ENCODE data around the gene LCE3D.

The LCE3D gene

DNA sequence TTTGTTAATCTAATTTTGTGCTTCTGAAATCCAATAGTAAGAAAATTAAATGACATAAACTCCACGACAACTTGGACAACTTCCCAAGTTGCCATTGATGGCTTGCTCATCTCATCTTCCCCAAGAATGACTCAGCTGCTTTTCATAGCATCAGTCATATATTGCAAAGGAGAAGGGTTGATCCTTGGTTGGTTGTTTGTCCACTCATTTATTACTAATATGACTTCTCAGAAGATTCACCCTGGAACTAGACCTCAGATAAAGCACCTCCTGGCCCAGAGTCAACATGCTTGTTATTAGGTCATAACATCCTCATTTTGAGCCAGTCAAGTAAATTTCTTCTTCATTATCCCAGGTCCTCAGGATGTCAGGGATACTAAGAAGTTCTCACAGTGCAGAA lies 2.3 kb upstream of the LCE3D start:
- TF ChIP-seq, protein P1, sequence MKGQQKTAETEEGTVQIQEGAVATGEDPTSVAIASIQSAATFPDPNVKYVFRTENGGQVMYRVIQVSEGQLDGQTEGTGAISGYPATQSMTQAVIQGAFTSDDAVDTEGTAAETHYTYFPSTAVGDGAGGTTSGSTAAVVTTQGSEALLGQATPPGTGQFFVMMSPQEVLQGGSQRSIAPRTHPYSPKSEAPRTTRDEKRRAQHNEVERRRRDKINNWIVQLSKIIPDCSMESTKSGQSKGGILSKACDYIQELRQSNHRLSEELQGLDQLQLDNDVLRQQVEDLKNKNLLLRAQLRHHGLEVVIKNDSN (IDR thresholded peaks at IDR 0.05), result no peak
- TF ChIP-seq, protein P2, sequence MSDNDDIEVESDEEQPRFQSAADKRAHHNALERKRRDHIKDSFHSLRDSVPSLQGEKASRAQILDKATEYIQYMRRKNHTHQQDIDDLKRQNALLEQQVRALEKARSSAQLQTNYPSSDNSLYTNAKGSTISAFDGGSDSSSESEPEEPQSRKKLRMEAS (IDR thresholded peaks at IDR 0.05), result no peak
- TF ChIP-seq FOXM1 (IDR thresholded peaks at IDR 0.05; ENCODE audit: borderline replicate concordance, low read depth) (no peak), CEBPB (IDR thresholded peaks at IDR 0.05) (no peak), TEAD4 (IDR thresholded peaks at IDR 0.05) (no peak), EGR1 (IDR thresholded peaks at IDR 0.05) (no peak), EP300 (IDR thresholded peaks at IDR 0.05; ENCODE audit: borderline replicate concordance) (no peak), RAD21 (IDR thresholded peaks at IDR 0.05; ENCODE audit: low read depth) (no peak), TAF1 (IDR thresholded peaks at IDR 0.05; ENCODE audit: low read depth) (no peak), YY1 (IDR thresholded peaks at IDR 0.05; ENCODE audit: low read depth) (no peak), NFIC (IDR thresholded peaks at IDR 0.05) (no peak), ZBTB7A (IDR thresholded peaks at IDR 0.05; ENCODE audit: low read depth) (no peak), TCF12 (IDR thresholded peaks at IDR 0.05; ENCODE audit: low read depth) (no peak), CREB1 (IDR thresholded peaks at IDR 0.05; ENCODE audit: low read depth) (no peak)
- TF ChIP-seq, protein P3, sequence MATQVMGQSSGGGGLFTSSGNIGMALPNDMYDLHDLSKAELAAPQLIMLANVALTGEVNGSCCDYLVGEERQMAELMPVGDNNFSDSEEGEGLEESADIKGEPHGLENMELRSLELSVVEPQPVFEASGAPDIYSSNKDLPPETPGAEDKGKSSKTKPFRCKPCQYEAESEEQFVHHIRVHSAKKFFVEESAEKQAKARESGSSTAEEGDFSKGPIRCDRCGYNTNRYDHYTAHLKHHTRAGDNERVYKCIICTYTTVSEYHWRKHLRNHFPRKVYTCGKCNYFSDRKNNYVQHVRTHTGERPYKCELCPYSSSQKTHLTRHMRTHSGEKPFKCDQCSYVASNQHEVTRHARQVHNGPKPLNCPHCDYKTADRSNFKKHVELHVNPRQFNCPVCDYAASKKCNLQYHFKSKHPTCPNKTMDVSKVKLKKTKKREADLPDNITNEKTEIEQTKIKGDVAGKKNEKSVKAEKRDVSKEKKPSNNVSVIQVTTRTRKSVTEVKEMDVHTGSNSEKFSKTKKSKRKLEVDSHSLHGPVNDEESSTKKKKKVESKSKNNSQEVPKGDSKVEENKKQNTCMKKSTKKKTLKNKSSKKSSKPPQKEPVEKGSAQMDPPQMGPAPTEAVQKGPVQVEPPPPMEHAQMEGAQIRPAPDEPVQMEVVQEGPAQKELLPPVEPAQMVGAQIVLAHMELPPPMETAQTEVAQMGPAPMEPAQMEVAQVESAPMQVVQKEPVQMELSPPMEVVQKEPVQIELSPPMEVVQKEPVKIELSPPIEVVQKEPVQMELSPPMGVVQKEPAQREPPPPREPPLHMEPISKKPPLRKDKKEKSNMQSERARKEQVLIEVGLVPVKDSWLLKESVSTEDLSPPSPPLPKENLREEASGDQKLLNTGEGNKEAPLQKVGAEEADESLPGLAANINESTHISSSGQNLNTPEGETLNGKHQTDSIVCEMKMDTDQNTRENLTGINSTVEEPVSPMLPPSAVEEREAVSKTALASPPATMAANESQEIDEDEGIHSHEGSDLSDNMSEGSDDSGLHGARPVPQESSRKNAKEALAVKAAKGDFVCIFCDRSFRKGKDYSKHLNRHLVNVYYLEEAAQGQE (IDR thresholded peaks at IDR 0.05; ENCODE audit: low read depth), result no peak

DNA sequence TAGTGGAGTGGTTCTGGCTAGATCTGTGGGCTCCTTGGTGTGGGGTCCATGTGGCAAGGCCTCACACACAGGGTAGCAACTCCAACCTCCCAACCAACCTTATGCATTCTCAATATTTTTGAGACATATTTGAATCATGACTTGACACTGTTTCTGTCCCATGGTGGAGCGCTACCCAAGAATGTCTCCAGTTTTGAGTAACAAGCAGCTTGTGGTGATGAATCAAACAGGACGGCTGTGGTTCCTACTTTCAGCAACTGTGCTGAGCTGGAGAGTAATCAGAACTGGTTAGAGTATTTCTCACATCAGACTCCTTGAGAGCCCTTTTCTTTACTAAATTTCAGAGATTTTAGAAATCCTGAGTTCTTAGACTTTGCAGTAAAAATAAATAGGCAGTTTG lies 3.1 kb downstream of the LCE3D start:
- TF ChIP-seq CEBPB (IDR thresholded peaks at IDR 0.05) (no peak), ZBTB7A (IDR thresholded peaks at IDR 0.05; ENCODE audit: low read depth) (no peak), RAD21 (IDR thresholded peaks at IDR 0.05; ENCODE audit: low read depth) (no peak), NFIC (IDR thresholded peaks at IDR 0.05) (no peak), TAF1 (IDR thresholded peaks at IDR 0.05; ENCODE audit: low read depth) (no peak), FOXM1 (IDR thresholded peaks at IDR 0.05; ENCODE audit: borderline replicate concordance, low read depth) (no peak), YY1 (IDR thresholded peaks at IDR 0.05; ENCODE audit: low read depth) (no peak), TEAD4 (IDR thresholded peaks at IDR 0.05) (no peak), TCF12 (IDR thresholded peaks at IDR 0.05; ENCODE audit: low read depth) (no peak), EGR1 (IDR thresholded peaks at IDR 0.05) (no peak), EP300 (IDR thresholded peaks at IDR 0.05; ENCODE audit: borderline replicate concordance) (no peak)
- TF ChIP-seq, protein P1 (IDR thresholded peaks at IDR 0.05), result no peak
- TF ChIP-seq, protein P2 (IDR thresholded peaks at IDR 0.05), result no peak

DNA sequence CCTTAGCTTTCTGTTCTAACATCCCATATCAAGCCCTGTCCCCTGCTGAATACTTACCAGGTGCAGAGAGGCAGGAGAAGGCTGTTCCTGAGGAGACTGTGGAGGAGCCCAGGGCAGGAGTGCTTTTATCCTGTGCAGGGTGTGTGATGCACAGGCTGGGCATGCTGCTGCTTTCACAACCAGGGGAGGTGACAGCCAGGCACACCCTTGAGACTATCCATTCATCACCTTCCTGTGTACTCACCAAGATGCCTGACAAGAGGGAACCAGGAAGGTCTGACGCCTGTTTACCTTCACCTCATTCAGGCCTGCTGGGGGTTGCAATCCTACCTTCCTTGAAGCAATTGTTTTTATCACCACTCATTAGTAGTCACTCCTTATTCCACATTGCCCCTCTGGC lies 13.6 kb downstream of the LCE3D start, which contains the start of gene LCE3E:
Gene LCE3E (minus strand): TSS at position 100 of the 400 bp plus-strand sequence. CDS start 572 bp downstream, outside the sequence.
- TF ChIP-seq, protein P1 (IDR thresholded peaks at IDR 0.05), result no peak
- no peak for TF ChIP-seq FOXM1 (IDR thresholded peaks at IDR 0.05; ENCODE audit: borderline replicate concordance, low read depth)
- TF ChIP-seq TAF1 (IDR thresholded peaks at IDR 0.05; ENCODE audit: low read depth), result no peak
- no peak for TF ChIP-seq TCF12 (IDR thresholded peaks at IDR 0.05; ENCODE audit: low read depth)
- no peak for TF ChIP-seq EGR1 (IDR thresholded peaks at IDR 0.05)
- TF ChIP-seq CEBPB (IDR thresholded peaks at IDR 0.05), result no peak
- TF ChIP-seq CREB1 (IDR thresholded peaks at IDR 0.05; ENCODE audit: low read depth), result no peak
- TF ChIP-seq, protein P2 (IDR thresholded peaks at IDR 0.05), result no peak
- no peak for TF ChIP-seq ZBTB7A (IDR thresholded peaks at IDR 0.05; ENCODE audit: low read depth)
- no peak for TF ChIP-seq TEAD4 (IDR thresholded peaks at IDR 0.05)
- TF ChIP-seq YY1 (IDR thresholded peaks at IDR 0.05; ENCODE audit: low read depth), result no peak

DNA sequence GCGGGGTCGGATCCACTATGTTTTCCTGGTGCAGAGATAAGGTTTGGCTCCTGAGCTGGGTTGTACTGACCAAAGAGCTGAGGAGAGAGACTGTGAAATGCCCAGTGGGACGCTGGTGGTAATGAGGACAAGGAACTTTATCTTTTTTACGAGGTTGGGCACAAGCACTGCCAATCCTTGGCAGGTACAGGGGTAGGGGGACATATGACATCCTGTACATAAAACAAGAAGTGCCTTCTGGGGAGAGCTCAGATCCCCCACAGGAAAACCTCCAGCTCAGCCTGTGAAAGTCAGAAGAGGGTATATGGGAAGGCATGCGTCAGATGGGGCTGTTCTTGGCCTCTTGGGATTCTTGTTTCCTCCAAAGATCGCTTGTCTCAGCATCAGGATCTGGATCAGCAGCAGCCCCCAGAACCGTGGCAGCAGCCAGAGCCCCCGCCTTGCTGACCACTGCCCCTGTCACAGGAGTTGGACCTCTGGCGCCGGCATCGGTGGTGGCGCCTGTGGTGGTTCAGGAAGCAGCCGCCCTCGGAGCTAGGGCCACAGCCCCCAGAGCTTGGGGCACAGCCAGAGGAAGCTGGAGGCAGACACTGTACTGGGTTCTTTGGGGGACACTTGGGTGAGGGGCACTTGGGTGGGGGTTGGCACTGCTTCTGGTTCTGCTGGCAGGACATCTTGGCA lies 14.6 kb downstream of the LCE3D start:
- TF ChIP-seq TCF12 (IDR thresholded peaks at IDR 0.05; ENCODE audit: low read depth) (no peak), ZBTB7A (IDR thresholded peaks at IDR 0.05; ENCODE audit: low read depth) (no peak)

DNA sequence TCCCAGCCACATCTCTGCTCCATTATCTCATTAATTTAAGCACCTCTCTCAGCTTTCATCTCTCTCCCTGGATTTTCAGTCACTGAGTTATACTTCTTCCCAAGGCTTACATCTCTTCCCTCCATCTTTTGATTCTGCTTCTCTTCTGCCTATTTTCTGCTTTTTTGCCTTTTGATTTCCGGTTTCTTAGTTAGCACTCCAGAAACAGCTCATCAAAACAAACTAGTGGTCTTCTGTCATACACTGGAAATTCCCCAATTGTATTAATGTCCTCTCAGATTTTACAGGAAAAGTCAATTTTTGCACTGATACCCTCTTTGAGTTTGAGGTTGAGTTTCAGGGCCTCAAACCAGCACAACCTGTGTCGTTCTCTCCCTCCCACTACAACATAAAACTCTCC lies 15.2 kb downstream of the LCE3D start:
- no peak for TF ChIP-seq YY1 (IDR thresholded peaks at IDR 0.05; ENCODE audit: low read depth)
- no peak for TF ChIP-seq CREB1 (IDR thresholded peaks at IDR 0.05; ENCODE audit: low read depth)
- TF ChIP-seq NFIC (IDR thresholded peaks at IDR 0.05), result no peak
- no peak for TF ChIP-seq CEBPB (IDR thresholded peaks at IDR 0.05)
- TF ChIP-seq RAD21 (IDR thresholded peaks at IDR 0.05; ENCODE audit: low read depth), result no peak

DNA sequence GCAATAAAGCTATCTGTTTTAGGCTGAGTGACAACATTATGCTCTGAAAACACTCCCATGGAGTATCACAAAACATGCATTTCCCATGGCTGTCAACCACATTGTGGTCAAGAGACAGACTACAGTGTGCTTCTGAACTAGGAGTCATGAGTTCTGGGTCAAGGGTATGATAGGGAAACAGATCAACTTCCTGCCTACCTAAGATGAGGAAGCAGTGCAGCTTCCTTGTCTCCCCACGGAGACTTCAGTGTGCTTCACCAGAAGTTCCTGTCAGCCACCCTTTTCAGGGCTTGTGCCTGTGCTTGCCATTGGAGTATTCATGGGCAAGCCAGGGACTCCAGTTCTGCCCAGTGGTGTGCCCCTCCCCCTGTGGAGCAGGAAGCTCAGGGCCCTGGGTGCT lies 33.6 kb downstream of the LCE3D start:
- TF ChIP-seq TCF12 (IDR thresholded peaks at IDR 0.05; ENCODE audit: low read depth) (no peak), EGR1 (IDR thresholded peaks at IDR 0.05) (no peak), ZBTB7A (IDR thresholded peaks at IDR 0.05; ENCODE audit: low read depth) (no peak), NFIC (IDR thresholded peaks at IDR 0.05) (no peak), TAF1 (IDR thresholded peaks at IDR 0.05; ENCODE audit: low read depth) (no peak), CREB1 (IDR thresholded peaks at IDR 0.05; ENCODE audit: low read depth) (no peak), CEBPB (IDR thresholded peaks at IDR 0.05) (no peak), EP300 (IDR thresholded peaks at IDR 0.05; ENCODE audit: borderline replicate concordance) (no peak), RAD21 (IDR thresholded peaks at IDR 0.05; ENCODE audit: low read depth) (no peak)
- TF ChIP-seq, protein P3 (IDR thresholded peaks at IDR 0.05; ENCODE audit: low read depth), result no peak
- TF ChIP-seq, protein P1 (IDR thresholded peaks at IDR 0.05), result no peak

Measured in Ishikawa (cell line).